PFSK-1 (cell line): Measurements from ENCODE around the gene ERBIN.

ENCODE experiments used
- POLR2AphosphoS5 ChIP-seq: IDR thresholded peaks from 2 replicates; pipeline ENCODE4 v1.6.1; 2012; ENCODE audit warnings: low read depth, mild to moderate bottlenecking, control low read depth, low read length, moderate library complexity
- SIN3A ChIP-seq: IDR thresholded peaks from 2 replicates; pipeline ENCODE4 v1.6.1; 2012; ENCODE audit warnings: mild to moderate bottlenecking, low read length, moderate library complexity, borderline replicate concordance; ENCODE audit not compliant: insufficient read depth
- TAF1 ChIP-seq: IDR thresholded peaks from 2 replicates; pipeline ENCODE4 v1.6.1; 2012; ENCODE audit warnings: low read length, control low read depth, borderline replicate concordance; ENCODE audit not compliant: insufficient read depth
- TF ChIP-seq, protein P1 (sequence below), 2 experiments: IDR thresholded peaks; 2 replicates each; pipeline versions ENCODE4 v1.6.1 to v1.8.0; 2011 to 2012; ENCODE audit warnings: low read depth in 2 of 2, low read length in 2 of 2, control low read depth in 1 of 2, inconsistent platforms in 1 of 2, mild to moderate bottlenecking in 1 of 2, moderate library complexity in 1 of 2; ENCODE audit not compliant: insufficient read depth in 1 of 2

DNA sequence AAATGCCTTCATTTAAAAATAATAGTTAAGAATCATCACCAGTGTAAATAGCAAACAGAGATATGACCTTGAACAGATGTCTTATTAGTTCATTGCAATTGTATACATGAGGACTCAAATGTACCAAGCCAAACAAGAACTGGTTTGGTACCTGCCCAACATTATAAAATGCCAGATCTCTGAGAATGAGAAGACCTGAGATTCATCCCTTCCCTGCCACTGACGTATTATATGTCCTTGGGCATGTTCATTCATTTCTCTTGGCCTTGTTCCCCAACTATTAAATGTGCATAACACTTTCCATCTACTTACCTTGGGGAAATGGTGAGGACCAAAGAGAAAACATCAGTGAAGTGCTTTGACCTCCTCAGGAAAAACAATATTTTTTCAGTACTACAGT is 33.6 kb upstream of the ERBIN start:
- no peak for TF ChIP-seq SIN3A
- no peak for TF ChIP-seq POLR2AphosphoS5
- no peak for TF ChIP-seq TAF1
- TF ChIP-seq, protein P1, sequence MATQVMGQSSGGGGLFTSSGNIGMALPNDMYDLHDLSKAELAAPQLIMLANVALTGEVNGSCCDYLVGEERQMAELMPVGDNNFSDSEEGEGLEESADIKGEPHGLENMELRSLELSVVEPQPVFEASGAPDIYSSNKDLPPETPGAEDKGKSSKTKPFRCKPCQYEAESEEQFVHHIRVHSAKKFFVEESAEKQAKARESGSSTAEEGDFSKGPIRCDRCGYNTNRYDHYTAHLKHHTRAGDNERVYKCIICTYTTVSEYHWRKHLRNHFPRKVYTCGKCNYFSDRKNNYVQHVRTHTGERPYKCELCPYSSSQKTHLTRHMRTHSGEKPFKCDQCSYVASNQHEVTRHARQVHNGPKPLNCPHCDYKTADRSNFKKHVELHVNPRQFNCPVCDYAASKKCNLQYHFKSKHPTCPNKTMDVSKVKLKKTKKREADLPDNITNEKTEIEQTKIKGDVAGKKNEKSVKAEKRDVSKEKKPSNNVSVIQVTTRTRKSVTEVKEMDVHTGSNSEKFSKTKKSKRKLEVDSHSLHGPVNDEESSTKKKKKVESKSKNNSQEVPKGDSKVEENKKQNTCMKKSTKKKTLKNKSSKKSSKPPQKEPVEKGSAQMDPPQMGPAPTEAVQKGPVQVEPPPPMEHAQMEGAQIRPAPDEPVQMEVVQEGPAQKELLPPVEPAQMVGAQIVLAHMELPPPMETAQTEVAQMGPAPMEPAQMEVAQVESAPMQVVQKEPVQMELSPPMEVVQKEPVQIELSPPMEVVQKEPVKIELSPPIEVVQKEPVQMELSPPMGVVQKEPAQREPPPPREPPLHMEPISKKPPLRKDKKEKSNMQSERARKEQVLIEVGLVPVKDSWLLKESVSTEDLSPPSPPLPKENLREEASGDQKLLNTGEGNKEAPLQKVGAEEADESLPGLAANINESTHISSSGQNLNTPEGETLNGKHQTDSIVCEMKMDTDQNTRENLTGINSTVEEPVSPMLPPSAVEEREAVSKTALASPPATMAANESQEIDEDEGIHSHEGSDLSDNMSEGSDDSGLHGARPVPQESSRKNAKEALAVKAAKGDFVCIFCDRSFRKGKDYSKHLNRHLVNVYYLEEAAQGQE (IDR thresholded peaks at IDR 0.05; ENCODE audit: insufficient read depth in 1 of 2, low read depth in 2 of 2, low read length in 2 of 2) = no peak
